Transverse colon (tissue), 4 donors: ENCODE measurements around the gene THBS2. TPM values are rescaled to one million over a fixed set of nuclear protein-coding genes. Genes with fewer than 3 reads are reported as not detected.
"Not testable (repeated sequence)": the region's sequence is repeated elsewhere in the genome, so short reads cannot be mapped to it uniquely, and the experiment has no call there.

ENCODE experiments used
- DNase-seq: peaks from one replicate; pipeline ENCODE4 v3.0.0-alpha.2; 2019
- H3K27ac ChIP-seq, 4 donors: fragments of 200-600 bp; sonication (generic); 2 replicates each; pipeline ENCODE4 v1.5.1; 2016 to 2018; ENCODE audit warnings: inconsistent platforms in 4 of 4
- H3K27me3 ChIP-seq: fragments of 200-600 bp; sonication (generic); 2 replicates; pipeline ENCODE4 v1.5.1; 2017; ENCODE audit warnings: inconsistent platforms
- H3K36me3 ChIP-seq, 4 donors: fragments of 200-600 bp; sonication (generic); 2 replicates each; pipeline ENCODE4 v1.5.1; 2017 to 2019; ENCODE audit warnings: inconsistent platforms in 4 of 4
- H3K4me1 ChIP-seq, 4 donors: fragments of 200-600 bp; sonication (generic); 2 replicates each; pipeline ENCODE4 v1.5.1; 2017 to 2020; ENCODE audit warnings: inconsistent platforms in 4 of 4
- H3K4me3 ChIP-seq, 4 donors: fragments of 200-600 bp; sonication (generic); 1 replicate in 1 of 4; 2 replicates in 3 of 4; pipeline versions ENCODE4 v1.5.1 to v1.6.1; 2017 to 2019; ENCODE audit warnings: inconsistent platforms in 4 of 4
- H3K9me3 ChIP-seq, 2 donors: fragments of 200-600 bp; sonication (generic); 2 replicates each; pipeline ENCODE4 v1.5.1; 2017 to 2019; ENCODE audit warnings: inconsistent platforms in 2 of 2
- EP300 ChIP-seq: sonication (generic); formaldehyde crosslinking; IDR thresholded peaks from one replicate; pipeline ENCODE4 v1.6.1; 2017; ENCODE audit warnings: antibody characterized with exemption, low read depth
- POLR2A ChIP-seq: fragments of 450-650 bp; IDR thresholded peaks from one replicate; pipeline ENCODE4 v1.6.1; 2016; ENCODE audit warnings: antibody characterized with exemption, mild to moderate bottlenecking, moderate library complexity
- POLR2AphosphoS5 ChIP-seq, 3 donors: sonication (generic); formaldehyde crosslinking; IDR thresholded peaks; one replicate each; pipeline ENCODE4 v1.6.1; 2016; ENCODE audit warnings: antibody characterized with exemption in 3 of 3
- WGBS, 2 donors: methylation state at CpG; one replicate each; pipeline ENCODE4 v1.1.5; 2018; ENCODE audit warnings: low coverage in 1 of 2; 5-methylcytosine and 5-hydroxymethylcytosine counted together
- in situ Hi-C, 4 donors: fragments of 200-750 bp; cut with MboI; loops; one replicate each; pipeline versions ENCODE4 v1.15.0 to v1.15.1; 2017; ENCODE audit warnings: low sequenced_read_pairs in 3 of 4, low pct_ligation_motif_present in 1 of 4, low pct_unique_long_range_greater_than_20kb in 1 of 4
- intact Hi-C: fragments of 100-400 bp; cut with DNase I; formaldehyde crosslinking; loops from one replicate; pipeline ENCODE4 v1.15.1; 2023; ENCODE audit warnings: low total_unique reads
- total RNA-seq, 4 donors: library from RNA; depleted of rRNA; stranded (reverse); fragments of >200 nt; gene quantifications; one replicate each; pipeline ENCODE4 v1.1.0, GENCODE V29; 2016
- TF ChIP-seq, protein P1 (sequence below), 5 experiments: fragments of 200-600 bp in 3 of 5; fragments of 450-650 bp in 2 of 5; sonication (generic) in 3 of 5; IDR thresholded peaks; 1 replicate in 2 of 5; 2 replicates in 3 of 5; pipeline ENCODE4 v1.5.1; 2016 to 2017; ENCODE audit warnings: antibody characterized with exemption in 5 of 5, inconsistent platforms in 3 of 5, mild to moderate bottlenecking in 2 of 5, moderate library complexity in 1 of 5

THBS2 gene
- total RNA-seq, 4 donors from 2014 or later = 11.5 to 25.5 (median 18.1) TPM

DNA sequence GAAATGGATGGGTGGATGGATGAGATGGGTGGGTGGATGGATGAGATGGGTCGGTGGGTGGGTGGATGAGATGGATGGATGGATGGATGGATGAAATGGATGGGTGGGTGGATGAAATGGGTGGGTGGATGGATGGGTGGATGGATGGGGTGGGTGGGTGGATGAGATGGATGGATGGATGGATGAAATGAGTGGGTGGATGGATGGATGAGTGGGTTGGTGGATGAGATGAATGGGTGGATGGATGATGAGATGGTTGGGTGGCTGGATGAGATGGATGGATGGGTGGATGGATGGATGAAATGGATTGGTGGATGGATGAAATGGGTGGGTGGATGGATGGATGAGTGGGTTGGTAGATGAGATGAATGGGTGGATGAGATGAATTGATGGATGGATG is 35.7 kb downstream of the THBS2 start:
- Histone ChIP-seq H3K4me1 (peaks cover 5 to 19% (median 15%) of the 10 kb centered on the region in 4 donors), H3K9me3 (no peaks in the 10 kb centered on the region), H3K27ac (no peak overlapping the region), H3K27me3 (no peaks in the 10 kb centered on the region), H3K36me3 (no peaks in the 10 kb centered on the region), H3K4me3 (no peak overlapping the region)
- no peak for TF ChIP-seq POLR2AphosphoS5 (IDR thresholded peaks at IDR 0.05)
- TF ChIP-seq, protein P1, sequence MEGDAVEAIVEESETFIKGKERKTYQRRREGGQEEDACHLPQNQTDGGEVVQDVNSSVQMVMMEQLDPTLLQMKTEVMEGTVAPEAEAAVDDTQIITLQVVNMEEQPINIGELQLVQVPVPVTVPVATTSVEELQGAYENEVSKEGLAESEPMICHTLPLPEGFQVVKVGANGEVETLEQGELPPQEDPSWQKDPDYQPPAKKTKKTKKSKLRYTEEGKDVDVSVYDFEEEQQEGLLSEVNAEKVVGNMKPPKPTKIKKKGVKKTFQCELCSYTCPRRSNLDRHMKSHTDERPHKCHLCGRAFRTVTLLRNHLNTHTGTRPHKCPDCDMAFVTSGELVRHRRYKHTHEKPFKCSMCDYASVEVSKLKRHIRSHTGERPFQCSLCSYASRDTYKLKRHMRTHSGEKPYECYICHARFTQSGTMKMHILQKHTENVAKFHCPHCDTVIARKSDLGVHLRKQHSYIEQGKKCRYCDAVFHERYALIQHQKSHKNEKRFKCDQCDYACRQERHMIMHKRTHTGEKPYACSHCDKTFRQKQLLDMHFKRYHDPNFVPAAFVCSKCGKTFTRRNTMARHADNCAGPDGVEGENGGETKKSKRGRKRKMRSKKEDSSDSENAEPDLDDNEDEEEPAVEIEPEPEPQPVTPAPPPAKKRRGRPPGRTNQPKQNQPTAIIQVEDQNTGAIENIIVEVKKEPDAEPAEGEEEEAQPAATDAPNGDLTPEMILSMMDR (IDR thresholded peaks at IDR 0.05) = no peak
- TF ChIP-seq POLR2A = no peak
- no peak for TF ChIP-seq EP300
- no peak for DNase-seq
- 95% methylated on average over 1 of the region's 1 CpG; no CpG with 5 or more reads in 1 of the 2 donors for WGBS, 2 donors
- in situ Hi-C loops = no loop called here
- intact Hi-C loops = no loop called here

DNA sequence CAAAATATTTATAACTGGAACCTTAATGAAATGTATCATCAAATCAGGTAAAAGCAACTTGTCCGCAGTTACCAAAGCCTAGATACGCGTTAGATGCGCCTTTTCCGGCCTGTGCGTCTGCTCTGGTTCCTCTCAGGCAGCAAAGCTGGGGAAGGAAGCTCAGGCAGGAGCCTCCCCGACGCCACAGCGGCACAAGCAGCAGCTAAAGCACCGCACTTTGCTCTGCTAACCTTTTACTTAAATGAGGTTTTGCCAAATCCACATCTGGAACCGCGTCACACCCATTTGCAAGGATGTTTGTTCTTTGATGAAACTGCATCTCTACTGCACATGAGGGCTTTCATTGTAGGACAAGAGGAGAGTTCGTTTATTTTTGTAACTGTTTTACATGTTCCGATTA is 36.8 kb downstream of the THBS2 start:
- no peak for DNase-seq
- Histone ChIP-seq H3K27me3 (no peaks in the 10 kb centered on the region), H3K9me3 (no peaks in the 10 kb centered on the region), H3K36me3 (no peaks in the 10 kb centered on the region), H3K4me1 (peaks cover 5 to 24% (median 22%) of the 10 kb centered on the region in 4 donors), H3K4me3 (no peak overlapping the region), H3K27ac (peak overlapping the region in 2 of 4 donors; percentile 2)
- intact Hi-C loops = no loop called here
- TF ChIP-seq POLR2AphosphoS5 (IDR thresholded peaks at IDR 0.05) (no peak), EP300 (no peak), POLR2A (no peak)
- TF ChIP-seq, protein P1 (IDR thresholded peaks at IDR 0.05) = no peak
- in situ Hi-C loops = no loop called here
- WGBS, 2 donors = 83 to 91% methylated on average over 13 to 14 of the region's 14 CpGs

DNA sequence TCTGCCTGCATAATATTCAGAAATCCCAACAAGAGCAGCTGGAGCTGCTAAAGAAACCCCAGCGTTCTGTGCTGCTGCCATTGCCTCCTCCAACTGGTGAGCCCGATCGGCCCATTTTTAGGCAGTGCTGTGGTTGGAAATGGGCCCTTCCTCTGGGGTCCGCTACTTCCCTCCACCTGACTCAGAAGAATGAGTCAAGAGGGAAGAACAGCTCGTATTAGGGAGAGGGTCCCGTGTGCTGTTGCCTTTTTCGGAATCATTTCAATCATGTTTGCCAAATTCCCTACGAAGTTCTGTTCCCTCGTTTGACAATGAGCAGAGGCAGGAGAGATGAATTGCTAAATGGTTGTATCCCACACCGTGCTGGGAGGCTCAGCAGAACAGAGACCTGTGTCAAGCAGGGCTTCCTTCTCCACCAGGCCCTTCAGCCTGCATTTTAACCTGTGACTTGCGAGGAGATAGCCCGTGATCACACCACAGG is 38.4 kb downstream of the THBS2 start:
- H3K9me3 ChIP-seq = no peaks in the 10 kb centered on the region
- intact Hi-C loops = no loop called here
- no peak for TF ChIP-seq POLR2A
- no peak for TF ChIP-seq EP300
- peak in 2 of 3 donors; percentile 14 to 58 for TF ChIP-seq POLR2AphosphoS5 (IDR thresholded peaks at IDR 0.05)
- TF ChIP-seq, protein P1 (IDR thresholded peaks at IDR 0.05) = no peak
- peak overlapping the region; percentile 81 to 93 (median 86) for H3K27ac ChIP-seq
- H3K4me3 ChIP-seq = no peak overlapping the region
- peaks cover 5 to 24% (median 22%) of the 10 kb centered on the region in 4 donors for H3K4me1 ChIP-seq
- no peaks in the 10 kb centered on the region for H3K27me3 ChIP-seq
- WGBS, 2 donors = 69 to 80% methylated on average over 2 to 12 of the region's 12 CpGs
- H3K36me3 ChIP-seq = no peaks in the 10 kb centered on the region
- in situ Hi-C loops = no loop called here
- DNase-seq = no peak

DNA sequence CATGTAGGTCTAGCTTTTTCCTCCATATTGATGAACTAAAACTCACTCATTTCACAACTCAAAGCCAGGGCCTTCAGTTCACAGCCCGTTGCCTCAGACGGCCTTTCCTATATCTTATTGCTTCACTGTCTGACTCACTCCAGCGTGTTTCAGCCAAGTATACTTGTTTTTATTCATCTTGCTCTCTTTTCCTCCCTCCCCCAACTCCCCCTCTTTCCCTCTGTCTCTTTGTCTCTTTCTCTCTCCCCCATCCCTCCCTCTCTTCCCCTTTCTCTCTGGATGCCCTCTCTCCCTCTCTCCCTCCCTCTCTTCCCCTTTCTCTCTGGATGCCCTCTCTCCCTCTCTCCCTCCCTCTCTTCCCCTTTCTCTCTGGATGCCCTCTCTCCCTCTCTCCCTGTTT is 38.9 kb downstream of the THBS2 start:
- peaks cover 5 to 24% (median 22%) of the 10 kb centered on the region in 4 donors for H3K4me1 ChIP-seq
- in situ Hi-C loops, H3K27me3 ChIP-seq, H3K4me3 ChIP-seq, DNase-seq, H3K9me3 ChIP-seq, H3K36me3 ChIP-seq, intact Hi-C loops: not testable (repeated sequence)
- H3K27ac ChIP-seq = peak overlapping the region; percentile 81 to 93 (median 86)
- peak in 2 of 3 donors; percentile 63 to 70 for TF ChIP-seq POLR2AphosphoS5 (IDR thresholded peaks at IDR 0.05)
- WGBS, 2 donors = 43% methylated on average over 3 of the region's 3 CpGs
